Upper lobe of left lung (tissue), 6 donors: ENCODE measurements around the gene ITPRIP. TPM values are rescaled to one million over a fixed set of nuclear protein-coding genes. Genes with fewer than 3 reads are reported as not detected.

Experiments
- ATAC-seq, 2 donors: fragments of 200-7000 bp; cut with Tn5 transposase; one replicate each; pipeline ENCODE4 v1.9.1; 2022; ENCODE audit warnings: mild to moderate bottlenecking in 2 of 2, moderate library complexity in 2 of 2; ENCODE audit not compliant: low FRiP score in 2 of 2
- DNase-seq, 2 donors: peaks; one replicate each; pipeline ENCODE4 v3.0.0-alpha.2; 2019 to 2020
- H3K27ac ChIP-seq, 4 donors: fragments of 200-600 bp; sonication (generic); one replicate each; pipeline ENCODE4 v1.5.1; 2016 to 2019
- H3K27me3 ChIP-seq, 4 donors: fragments of 200-600 bp; sonication (generic); one replicate each; pipeline ENCODE4 v1.5.1; 2017 to 2019
- H3K36me3 ChIP-seq, 4 donors: fragments of 200-600 bp; sonication (generic); one replicate each; pipeline ENCODE4 v1.5.1; 2016 to 2019
- H3K4me1 ChIP-seq, 4 donors: fragments of 200-600 bp; sonication (generic); one replicate each; pipeline ENCODE4 v1.5.1; 2018 to 2019
- H3K4me3 ChIP-seq, 4 donors: fragments of 200-600 bp; sonication (generic); one replicate each; pipeline ENCODE4 v1.5.1; 2017 to 2019; ENCODE audit warnings: mild to moderate bottlenecking in 2 of 4, moderate library complexity in 1 of 4
- H3K9me3 ChIP-seq, 4 donors: fragments of 200-600 bp; sonication (generic); one replicate each; pipeline ENCODE4 v1.5.1; 2018 to 2019
- EP300 ChIP-seq, 4 donors: sonication (generic); formaldehyde crosslinking; IDR thresholded peaks; one replicate each; pipeline ENCODE4 v1.5.1; 2017; ENCODE audit warnings: antibody characterized with exemption in 4 of 4, control low read depth in 2 of 4
- POLR2A ChIP-seq, 4 donors: fragments of 450-650 bp; IDR thresholded peaks; one replicate each; pipeline ENCODE4 v1.5.1; 2016 to 2017; ENCODE audit warnings: antibody characterized with exemption in 4 of 4, mild to moderate bottlenecking in 2 of 4
- POLR2AphosphoS5 ChIP-seq, 2 donors: sonication (generic); formaldehyde crosslinking; IDR thresholded peaks; one replicate each; pipeline ENCODE4 v1.5.1; 2017; ENCODE audit warnings: antibody characterized with exemption in 2 of 2
- WGBS, 2 donors: methylation state at CpG; one replicate each; pipeline ENCODE4 v1.1.5; 2017 to 2018; 5-methylcytosine and 5-hydroxymethylcytosine counted together
- total RNA-seq, 6 donors: library from RNA; depleted of rRNA in 4 of 6; stranded (reverse); fragments of >200 nt in 4 of 6; gene quantifications; one replicate each; pipeline versions ENCODE4 v1.1.0 to v1.2.1, GENCODE V29; 2016 to 2021
- TF ChIP-seq, protein P1 (sequence below), 6 experiments: fragments of 450-650 bp in 4 of 6; fragments of 200-600 bp in 2 of 6; sonication (generic) in 2 of 6; IDR thresholded peaks; one replicate each; pipeline ENCODE4 v1.5.1; 2016 to 2019; ENCODE audit warnings: antibody characterized with exemption in 6 of 6
- donor health status: DM: no; HTN: no; CAD: no; lungs with moderate emphysema.
- donor health status: DM: no; HTN: yes; CAD: no; lungs with severe emphysema.

The ITPRIP gene
- total RNA-seq, 6 donors from 2014 or later, result 28.3 to 86.2 (median 34.4) TPM

DNA sequence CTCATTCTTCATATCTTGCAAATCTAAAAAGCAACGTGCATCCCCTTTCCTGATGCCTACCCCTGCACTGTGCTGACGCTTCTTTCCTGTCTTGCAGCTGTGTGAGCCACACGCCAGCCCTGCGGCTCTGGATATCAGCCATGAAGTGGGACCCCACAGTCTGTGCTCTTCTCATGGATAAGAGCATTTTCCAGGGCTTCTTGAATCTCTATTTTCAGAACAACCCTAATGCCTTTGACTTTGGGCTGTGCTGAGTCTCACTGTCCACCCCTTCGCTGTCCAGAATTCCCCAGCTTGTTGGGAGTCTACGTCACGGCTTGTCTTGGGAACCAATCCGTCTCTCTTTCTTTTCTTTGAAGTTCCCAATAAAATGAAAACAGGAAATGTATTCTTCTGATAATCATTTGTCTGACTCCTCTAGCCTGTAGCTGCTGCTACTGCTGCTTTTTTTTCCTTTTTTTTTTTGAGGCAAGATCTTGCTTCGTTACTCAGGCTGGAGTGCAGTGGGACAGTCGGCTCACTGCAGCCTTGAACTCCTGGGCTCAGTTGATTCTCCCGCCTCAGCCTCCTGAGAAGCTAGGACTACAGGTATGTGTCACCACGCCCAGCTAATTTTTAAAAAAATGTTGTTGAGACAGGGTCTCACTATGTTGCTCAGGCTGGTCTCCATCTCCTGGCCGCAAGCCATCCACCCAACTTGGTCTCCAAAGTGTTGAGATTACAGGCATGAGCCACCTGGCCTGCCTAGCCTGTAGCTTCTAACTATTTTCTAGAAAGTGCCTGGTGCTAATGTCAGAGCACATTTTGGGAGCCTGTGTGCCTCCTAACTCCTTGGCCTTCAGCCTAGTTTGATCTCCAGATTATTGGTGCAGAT is 39.0 kb downstream of the ITPRIP start:
- DNase-seq (no peak), ATAC-seq (peak; percentile 20 to 27)

DNA sequence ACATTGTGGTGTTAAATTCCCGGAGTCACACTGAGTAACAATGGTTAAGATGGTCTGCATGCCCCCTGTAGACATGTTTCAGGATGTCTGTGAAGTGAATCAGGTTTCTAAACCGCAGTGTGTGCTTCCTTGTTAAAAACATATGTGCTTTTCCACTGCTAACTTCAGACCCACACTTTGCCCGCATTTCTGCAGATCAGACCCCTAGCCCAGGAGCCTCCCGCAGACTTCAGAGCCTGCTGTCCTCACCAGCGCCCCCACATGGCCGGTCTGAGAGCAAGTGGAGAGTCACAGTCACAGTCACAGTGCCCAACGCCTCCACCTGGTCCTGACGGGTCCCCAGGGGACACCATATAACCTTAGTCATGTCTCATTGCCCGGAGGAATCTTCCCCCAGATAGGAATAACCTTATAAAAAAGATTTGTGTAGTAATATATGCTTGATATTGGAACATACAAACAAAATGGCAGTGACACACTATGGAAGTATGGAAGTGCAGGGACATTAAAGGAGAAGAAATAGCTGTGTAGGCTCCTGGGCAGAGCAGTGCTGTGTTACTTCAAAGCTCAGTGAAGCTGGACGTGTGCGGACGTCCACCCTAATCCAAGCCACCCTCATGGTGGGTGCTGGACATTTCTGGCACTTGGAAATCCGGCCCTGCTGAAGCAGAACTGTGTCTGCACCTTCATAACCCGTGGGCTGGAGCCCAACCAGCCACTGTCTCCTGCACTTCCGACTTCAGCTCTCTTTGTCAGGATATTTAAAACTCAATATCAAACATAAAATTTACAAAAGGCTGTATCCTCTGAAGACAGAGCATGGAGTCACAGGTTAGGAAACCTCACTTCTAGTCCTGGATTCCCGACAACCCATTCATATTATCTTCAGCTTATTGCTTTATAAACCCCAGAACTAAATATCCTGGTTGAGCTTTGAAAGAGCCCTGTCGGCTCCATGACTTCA is 40.3 kb downstream of the ITPRIP start:
- Histone ChIP-seq H3K4me3 (no peak overlapping the region), H3K9me3 (no peaks in the 10 kb centered on the region), H3K27ac (peak overlapping the region in 1 of 4 donors; percentile 72), H3K4me1 (peaks cover 17 to 30% (median 21%) of the 10 kb centered on the region in 4 donors), H3K36me3 (no peaks in the 10 kb centered on the region), H3K27me3 (no peaks in the 10 kb centered on the region)
- 64 to 69% methylated on average over 16 to 17 of the region's 17 CpGs for WGBS, 2 donors
- TF ChIP-seq POLR2AphosphoS5 (IDR thresholded peaks at IDR 0.05), result no peak
- TF ChIP-seq, protein P1, sequence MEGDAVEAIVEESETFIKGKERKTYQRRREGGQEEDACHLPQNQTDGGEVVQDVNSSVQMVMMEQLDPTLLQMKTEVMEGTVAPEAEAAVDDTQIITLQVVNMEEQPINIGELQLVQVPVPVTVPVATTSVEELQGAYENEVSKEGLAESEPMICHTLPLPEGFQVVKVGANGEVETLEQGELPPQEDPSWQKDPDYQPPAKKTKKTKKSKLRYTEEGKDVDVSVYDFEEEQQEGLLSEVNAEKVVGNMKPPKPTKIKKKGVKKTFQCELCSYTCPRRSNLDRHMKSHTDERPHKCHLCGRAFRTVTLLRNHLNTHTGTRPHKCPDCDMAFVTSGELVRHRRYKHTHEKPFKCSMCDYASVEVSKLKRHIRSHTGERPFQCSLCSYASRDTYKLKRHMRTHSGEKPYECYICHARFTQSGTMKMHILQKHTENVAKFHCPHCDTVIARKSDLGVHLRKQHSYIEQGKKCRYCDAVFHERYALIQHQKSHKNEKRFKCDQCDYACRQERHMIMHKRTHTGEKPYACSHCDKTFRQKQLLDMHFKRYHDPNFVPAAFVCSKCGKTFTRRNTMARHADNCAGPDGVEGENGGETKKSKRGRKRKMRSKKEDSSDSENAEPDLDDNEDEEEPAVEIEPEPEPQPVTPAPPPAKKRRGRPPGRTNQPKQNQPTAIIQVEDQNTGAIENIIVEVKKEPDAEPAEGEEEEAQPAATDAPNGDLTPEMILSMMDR (IDR thresholded peaks at IDR 0.05), result peak in 2 of 6 experiments; percentile 19 to 27
- no peak for TF ChIP-seq EP300 (IDR thresholded peaks at IDR 0.05)
- TF ChIP-seq POLR2A (IDR thresholded peaks at IDR 0.05), result no peak
- ATAC-seq, result no peak
- DNase-seq, result peak in 1 of 2 donors; percentile 25

More for the DNA sequence above, 39.0 kb downstream of the ITPRIP start:
- H3K4me1 ChIP-seq, result peaks cover 17 to 34% (median 24%) of the 10 kb centered on the region in 4 donors
- no peak overlapping the region for H3K4me3 ChIP-seq
- H3K36me3 ChIP-seq, result no peaks in the 10 kb centered on the region
- H3K9me3 ChIP-seq, result no peaks in the 10 kb centered on the region
- H3K27ac ChIP-seq, result peak overlapping the region; percentile 70 to 79 (median 75)
- no peaks in the 10 kb centered on the region for H3K27me3 ChIP-seq
- TF ChIP-seq EP300 (IDR thresholded peaks at IDR 0.05) (no peak), POLR2AphosphoS5 (IDR thresholded peaks at IDR 0.05) (no peak), POLR2A (IDR thresholded peaks at IDR 0.05) (no peak)
- TF ChIP-seq, protein P1 (IDR thresholded peaks at IDR 0.05), result no peak
- 54 to 62% methylated on average over 13 of the region's 13 CpGs for WGBS, 2 donors

DNA sequence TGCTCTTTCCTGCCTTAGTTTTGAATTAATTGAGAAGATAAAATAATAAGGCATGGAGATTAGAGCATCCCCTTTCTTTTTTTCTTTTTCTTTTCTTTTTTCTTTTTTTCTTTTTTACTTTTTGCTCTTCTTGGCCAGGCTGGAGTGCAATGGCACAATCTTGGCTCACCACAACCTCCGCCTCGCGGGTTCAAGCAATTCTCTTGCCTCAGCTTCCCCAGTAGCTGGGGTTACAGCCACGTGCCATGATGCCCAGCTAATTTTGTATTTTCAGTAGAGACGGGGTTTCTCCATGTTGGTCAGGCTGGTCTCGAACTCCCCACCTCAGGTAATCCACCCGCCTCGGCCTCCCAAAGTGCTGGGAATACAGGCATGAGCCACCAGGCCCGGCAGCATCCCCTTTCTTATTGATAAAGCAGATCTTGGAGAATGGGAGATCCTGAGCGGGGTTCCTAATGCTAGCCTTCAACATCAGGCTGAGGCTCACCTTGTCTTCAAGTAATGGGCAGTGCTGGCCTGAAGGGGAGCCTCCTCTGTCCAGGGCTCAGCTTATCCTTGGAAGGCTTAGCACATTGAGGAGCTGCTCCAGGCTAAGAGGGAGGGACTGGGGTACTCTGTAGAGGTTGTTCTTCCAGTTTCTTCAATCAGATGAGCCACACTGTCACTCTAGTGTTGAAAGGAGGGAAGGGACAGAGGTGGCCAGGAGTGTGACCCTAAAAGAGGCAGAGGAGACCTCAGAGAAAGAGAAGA is 41.4 kb downstream of the ITPRIP start:
- peaks cover 17 to 33% (median 21%) of the 10 kb centered on the region in 4 donors for H3K4me1 ChIP-seq
- DNase-seq (no peak), ATAC-seq (no peak)
- H3K4me3 ChIP-seq, result no peak overlapping the region
- WGBS, 2 donors, result 93 to 95% methylated on average over 7 to 10 of the region's 10 CpGs
- no peaks in the 10 kb centered on the region for H3K27me3 ChIP-seq
- no peaks in the 10 kb centered on the region for H3K9me3 ChIP-seq
- H3K27ac ChIP-seq, result no peak overlapping the region
- H3K36me3 ChIP-seq, result no peaks in the 10 kb centered on the region
- TF ChIP-seq, protein P1 (IDR thresholded peaks at IDR 0.05), result no peak
- TF ChIP-seq POLR2A (IDR thresholded peaks at IDR 0.05) (no peak), EP300 (IDR thresholded peaks at IDR 0.05) (no peak), POLR2AphosphoS5 (IDR thresholded peaks at IDR 0.05) (no peak)

DNA sequence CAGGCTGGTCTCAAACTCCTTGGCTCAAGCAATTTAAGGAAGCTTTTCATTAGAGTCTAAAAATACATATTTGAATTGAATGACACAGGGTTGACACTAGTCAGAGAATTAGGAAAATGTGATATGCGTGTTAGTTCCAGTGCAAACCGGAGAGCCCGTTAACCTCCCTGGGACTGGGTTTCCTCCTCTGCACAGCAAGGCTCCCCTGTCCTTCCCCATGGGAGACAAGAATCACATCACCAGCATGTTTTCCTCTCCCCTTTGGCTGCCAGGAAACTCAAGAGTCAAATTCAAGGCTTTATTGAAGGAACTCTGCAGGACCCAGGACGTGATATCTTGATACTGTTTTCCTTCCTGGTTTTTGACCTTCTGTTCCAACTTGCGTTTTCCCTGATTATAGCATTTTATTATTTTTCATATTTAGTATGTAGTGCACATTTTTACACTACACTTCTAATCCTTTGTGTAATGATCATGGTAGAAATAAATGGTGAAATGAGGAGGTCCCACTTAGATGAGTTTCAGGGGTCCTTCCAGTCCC is 44.4 kb downstream of the ITPRIP start:
- H3K27ac ChIP-seq, result no peak overlapping the region
- no peaks in the 10 kb centered on the region for H3K27me3 ChIP-seq
- TF ChIP-seq EP300 (IDR thresholded peaks at IDR 0.05), result no peak
- TF ChIP-seq, protein P1 (IDR thresholded peaks at IDR 0.05), result no peak
- no peak for TF ChIP-seq POLR2AphosphoS5 (IDR thresholded peaks at IDR 0.05)
- no peak for TF ChIP-seq POLR2A (IDR thresholded peaks at IDR 0.05)
- DNase-seq (no peak), ATAC-seq (no peak)
- H3K36me3 ChIP-seq, result no peaks in the 10 kb centered on the region
- H3K4me1 ChIP-seq, result peaks cover under 1 to 19% (median 4%) of the 10 kb centered on the region in 4 donors
- H3K9me3 ChIP-seq, result no peaks in the 10 kb centered on the region
- H3K4me3 ChIP-seq, result no peak overlapping the region
- 91% methylated on average over 5 of the region's 5 CpGs for WGBS, 2 donors
